Breast epithelium (tissue), 3 donors: ENCODE results near the gene LGALS7.

Experiments used
- POLR2AphosphoS5 ChIP-seq, 3 donors: sonication (generic); formaldehyde crosslinking; IDR thresholded peaks; one replicate each; pipeline ENCODE4 v1.6.1; 2017; ENCODE audit warnings: antibody characterized with exemption in 3 of 3
- TF ChIP-seq, protein P1 (sequence below), 3 donors: fragments of 450-650 bp; IDR thresholded peaks; one replicate each; pipeline ENCODE4 v1.5.1; 2016 to 2017; ENCODE audit warnings: antibody characterized with exemption in 3 of 3, mild to moderate bottlenecking in 3 of 3, moderate library complexity in 3 of 3

DNA sequence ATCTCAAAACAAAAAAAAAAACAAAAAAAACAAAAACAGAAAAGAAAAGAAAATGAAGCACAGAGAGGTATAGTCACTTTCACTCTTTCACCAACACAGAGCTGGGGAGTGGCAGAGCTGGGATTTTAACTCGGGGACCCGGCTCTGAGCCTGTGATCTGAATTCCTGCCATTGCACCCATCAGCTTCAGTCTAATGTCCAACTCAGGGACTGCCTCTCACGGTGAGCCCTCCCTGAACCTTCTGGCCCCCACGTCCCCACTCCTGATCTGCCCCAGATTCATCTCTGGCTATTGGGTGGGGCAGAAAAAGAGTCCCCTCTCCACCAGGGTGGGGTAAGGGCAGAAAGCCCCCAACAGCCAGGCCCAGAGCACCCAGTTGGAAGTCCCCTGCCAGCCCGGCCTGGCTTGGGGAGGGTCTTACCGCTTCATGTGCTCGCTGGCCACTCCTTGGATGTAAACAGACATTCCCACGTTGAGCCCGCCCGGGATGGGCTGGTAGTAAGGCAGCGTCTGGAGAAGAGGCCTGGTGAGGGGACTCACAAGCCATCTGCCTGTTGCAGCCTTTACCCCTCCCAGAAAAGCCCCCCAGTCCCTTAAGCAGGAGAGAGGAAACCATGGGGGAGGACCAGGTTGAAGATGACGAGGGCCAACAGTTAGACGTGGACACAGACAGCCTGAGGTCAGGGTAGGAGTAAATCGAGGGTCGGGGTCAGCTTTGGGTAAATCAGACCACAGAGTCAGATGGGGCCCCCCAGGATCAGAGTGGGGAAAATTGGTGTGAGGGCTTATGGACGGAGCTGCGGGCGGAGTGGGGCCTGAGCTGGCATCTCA is 38.9 kb upstream of the LGALS7 start:
- TF ChIP-seq, protein P1, sequence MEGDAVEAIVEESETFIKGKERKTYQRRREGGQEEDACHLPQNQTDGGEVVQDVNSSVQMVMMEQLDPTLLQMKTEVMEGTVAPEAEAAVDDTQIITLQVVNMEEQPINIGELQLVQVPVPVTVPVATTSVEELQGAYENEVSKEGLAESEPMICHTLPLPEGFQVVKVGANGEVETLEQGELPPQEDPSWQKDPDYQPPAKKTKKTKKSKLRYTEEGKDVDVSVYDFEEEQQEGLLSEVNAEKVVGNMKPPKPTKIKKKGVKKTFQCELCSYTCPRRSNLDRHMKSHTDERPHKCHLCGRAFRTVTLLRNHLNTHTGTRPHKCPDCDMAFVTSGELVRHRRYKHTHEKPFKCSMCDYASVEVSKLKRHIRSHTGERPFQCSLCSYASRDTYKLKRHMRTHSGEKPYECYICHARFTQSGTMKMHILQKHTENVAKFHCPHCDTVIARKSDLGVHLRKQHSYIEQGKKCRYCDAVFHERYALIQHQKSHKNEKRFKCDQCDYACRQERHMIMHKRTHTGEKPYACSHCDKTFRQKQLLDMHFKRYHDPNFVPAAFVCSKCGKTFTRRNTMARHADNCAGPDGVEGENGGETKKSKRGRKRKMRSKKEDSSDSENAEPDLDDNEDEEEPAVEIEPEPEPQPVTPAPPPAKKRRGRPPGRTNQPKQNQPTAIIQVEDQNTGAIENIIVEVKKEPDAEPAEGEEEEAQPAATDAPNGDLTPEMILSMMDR (IDR thresholded peaks at IDR 0.05), result no peak
- no peak for TF ChIP-seq POLR2AphosphoS5 (IDR thresholded peaks at IDR 0.05)
